SJSA1 (cell line): ENCODE results near the gene CD33. TPM values are rescaled to one million over a fixed set of nuclear protein-coding genes. Genes with fewer than 3 reads are reported as not detected.
"Not testable (repeated sequence)": the region's sequence is repeated elsewhere in the genome, so short reads cannot be mapped to it uniquely, and the experiment has no call there.

Experiments
- DNase-seq, 2 experiments: peaks; one replicate each; pipeline ENCODE4 v3.0.0-alpha.2; 2015 to 2020; ENCODE audit warnings: low spot score in 2 of 2, low read depth in 1 of 2
- H3K27ac ChIP-seq: fragments of 250-450 bp; sonication (Bioruptor Pico); 2 replicates; pipeline ENCODE4 v1.5.1; 2020; ENCODE audit warnings: mild to moderate bottlenecking, moderate library complexity
- H3K27me3 ChIP-seq: fragments of 250-450 bp; sonication (Bioruptor Pico); replicated peaks from 2 replicates; pipeline ENCODE4 v1.5.1; 2020; ENCODE audit warnings: mild to moderate bottlenecking, moderate library complexity
- H3K36me3 ChIP-seq: fragments of 250-450 bp; sonication (Bioruptor Pico); 2 replicates; pipeline ENCODE4 v1.5.1; 2020; ENCODE audit warnings: mild to moderate bottlenecking
- H3K4me1 ChIP-seq: fragments of 250-450 bp; sonication (Bioruptor Pico); replicated peaks from 2 replicates; pipeline ENCODE4 v1.6.1; 2021; ENCODE audit warnings: mild to moderate bottlenecking
- H3K4me3 ChIP-seq: fragments of 250-450 bp; sonication (Bioruptor Pico); 2 replicates; pipeline ENCODE4 v1.5.1; 2020; ENCODE audit warnings: mild to moderate bottlenecking
- H3K9me3 ChIP-seq: fragments of 250-450 bp; sonication (Bioruptor Pico); replicated peaks from 2 replicates; pipeline ENCODE4 v1.5.1; 2020; ENCODE audit warnings: mild to moderate bottlenecking
- total RNA-seq: library from RNA; depleted of rRNA; stranded (reverse); fragments of >200 nt; shearing (Covaris generic); gene quantifications from 2 replicates; pipeline ENCODE4 v1.2.3, GENCODE V29; 2014

Gene CD33
- total RNA-seq, 1 experiment from 2014 or later: not detected

DNA sequence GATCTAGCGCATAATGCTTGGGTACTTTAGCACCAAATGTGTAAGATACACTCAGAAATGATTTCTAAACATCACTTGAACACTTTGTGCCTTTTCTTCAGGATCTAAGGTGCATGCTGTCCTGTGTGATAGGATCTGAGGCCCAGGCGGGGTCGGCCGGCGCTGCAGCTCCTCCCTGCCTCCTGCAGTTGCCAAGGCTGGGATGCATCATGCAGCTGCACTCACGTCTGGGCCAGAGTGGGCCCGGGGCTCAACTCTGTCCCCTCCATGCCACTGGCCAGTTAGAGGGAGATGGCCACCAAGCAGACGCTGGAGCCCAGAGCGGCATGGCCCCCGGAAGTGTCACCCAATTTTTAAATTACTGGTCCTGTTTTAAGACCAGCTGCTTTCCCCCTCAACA is 29.3 kb upstream of the CD33 start:
- DNase-seq: no peak
- Histone ChIP-seq H3K4me1 (peaks cover 9% of the 10 kb centered on the region), H3K27ac (no peak overlapping the region), H3K4me3 (no peak overlapping the region), H3K9me3 (no peaks in the 10 kb centered on the region), H3K36me3 (no peaks in the 10 kb centered on the region), H3K27me3 (no peaks in the 10 kb centered on the region)

DNA sequence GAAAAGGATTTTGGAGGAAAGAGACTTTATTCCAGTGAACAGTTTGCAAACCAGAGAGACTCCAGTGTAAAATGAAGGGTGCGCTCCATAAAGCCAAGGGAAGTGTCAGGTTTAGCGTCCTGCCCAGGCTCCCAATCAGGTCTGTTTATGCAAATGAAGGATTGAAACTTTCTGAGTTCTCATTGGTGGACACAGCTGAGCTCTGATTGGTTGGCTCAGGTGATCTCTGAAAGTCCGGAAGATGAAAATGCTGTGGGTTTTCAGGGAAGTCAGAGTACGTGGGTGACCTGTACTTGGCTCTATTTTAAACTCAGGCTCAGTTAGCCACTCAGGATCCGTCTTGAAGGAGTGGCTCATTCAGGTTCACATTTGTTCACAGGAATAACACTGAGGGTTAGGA is 28.7 kb upstream of the CD33 start:
- no peak overlapping the region for H3K4me3 ChIP-seq
- no peaks in the 10 kb centered on the region for H3K27me3 ChIP-seq
- no peak for DNase-seq
- H3K36me3 ChIP-seq: no peaks in the 10 kb centered on the region
- H3K4me1 ChIP-seq: peaks cover 9% of the 10 kb centered on the region
- H3K27ac ChIP-seq: no peak overlapping the region
- H3K9me3 ChIP-seq: no peaks in the 10 kb centered on the region

GRCh38 chr19:51198641-51199040 is 26.2 kb upstream of the CD33 start:
- Histone ChIP-seq H3K9me3 (no peaks in the 10 kb centered on the region), H3K36me3 (no peaks in the 10 kb centered on the region), H3K27me3 (0 out of 2 replicates have a peak, but pooled peaks cover 5% of the 10 kb centered on the region), H3K4me1 (peaks cover 9% of the 10 kb centered on the region), H3K27ac (no peak overlapping the region), H3K4me3 (no peak overlapping the region)
- no peak for DNase-seq

DNA sequence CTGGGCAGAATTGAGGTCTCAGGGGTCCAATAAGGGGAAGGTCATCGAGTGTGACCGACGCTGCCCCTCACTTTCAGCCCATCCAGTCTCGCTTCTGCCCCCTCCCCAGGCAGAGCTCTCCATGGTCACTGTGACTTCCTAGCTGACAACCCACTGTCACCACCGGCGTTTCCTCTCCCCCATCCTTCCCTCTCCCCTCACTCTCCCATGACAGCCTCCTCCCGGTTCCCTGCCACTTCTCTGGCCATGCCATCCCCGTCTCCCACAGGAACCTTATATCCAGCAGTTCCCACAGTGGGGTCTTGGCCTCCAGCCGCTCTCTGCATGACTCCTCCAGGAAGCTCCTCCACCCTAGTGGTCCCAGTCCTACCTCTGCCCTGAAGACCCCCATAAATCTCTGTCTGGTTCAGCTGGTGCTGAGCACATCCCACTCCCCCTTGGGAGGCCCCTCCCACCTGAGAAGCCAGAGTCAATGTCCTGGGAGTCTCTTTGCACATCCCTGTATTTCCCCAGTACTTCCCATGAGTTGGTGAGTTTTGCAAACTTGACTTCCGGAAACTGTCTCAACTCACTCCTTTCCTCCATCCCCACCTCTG is 24.7 kb upstream of the CD33 start:
- no peaks in the 10 kb centered on the region for H3K9me3 ChIP-seq
- no peak overlapping the region for H3K27ac ChIP-seq
- H3K4me3 ChIP-seq: no peak overlapping the region
- DNase-seq: no peak
- H3K4me1 ChIP-seq: no peaks in the 10 kb centered on the region
- H3K36me3 ChIP-seq: no peaks in the 10 kb centered on the region
- H3K27me3 ChIP-seq: peaks cover 5% of the 10 kb centered on the region; the same call in 1 of the 2 replicates

GRCh38 chr19:51201712-51202111 is 23.2 kb upstream of the CD33 start:
- DNase-seq: no peak
- H3K4me1 ChIP-seq: no peaks in the 10 kb centered on the region
- H3K9me3 ChIP-seq: no peaks in the 10 kb centered on the region
- H3K27ac ChIP-seq: no peak overlapping the region
- H3K36me3 ChIP-seq: no peaks in the 10 kb centered on the region
- peaks cover 11% of the 10 kb centered on the region; the same call in 1 of the 2 replicates for H3K27me3 ChIP-seq
- H3K4me3 ChIP-seq: no peak overlapping the region

DNA sequence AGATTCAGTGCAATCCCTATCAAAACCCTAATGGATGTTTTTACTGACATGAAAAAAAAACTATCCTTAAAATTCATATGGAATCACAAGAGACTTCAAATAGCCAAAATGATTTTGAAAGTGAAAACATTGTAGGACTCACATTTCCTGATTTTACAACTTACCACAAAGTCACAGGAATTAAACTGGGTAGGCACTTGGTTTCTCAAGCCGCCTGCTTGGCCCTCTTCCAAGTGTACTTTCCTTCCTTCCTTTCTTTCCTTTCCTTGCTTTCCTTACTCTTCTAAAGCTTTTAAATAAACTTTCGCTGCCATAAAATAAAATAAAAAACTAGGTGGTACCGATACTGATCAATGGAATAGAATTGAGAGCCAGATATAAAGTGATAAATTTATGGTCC is 21.0 kb upstream of the CD33 start:
- peaks cover 11% of the 10 kb centered on the region; the same call in 1 of the 2 replicates for H3K27me3 ChIP-seq
- no peak overlapping the region for H3K27ac ChIP-seq
- no peak overlapping the region for H3K4me3 ChIP-seq
- no peak for DNase-seq
- H3K36me3 ChIP-seq: no peaks in the 10 kb centered on the region
- no peaks in the 10 kb centered on the region for H3K4me1 ChIP-seq
- H3K9me3 ChIP-seq: no peaks in the 10 kb centered on the region

DNA sequence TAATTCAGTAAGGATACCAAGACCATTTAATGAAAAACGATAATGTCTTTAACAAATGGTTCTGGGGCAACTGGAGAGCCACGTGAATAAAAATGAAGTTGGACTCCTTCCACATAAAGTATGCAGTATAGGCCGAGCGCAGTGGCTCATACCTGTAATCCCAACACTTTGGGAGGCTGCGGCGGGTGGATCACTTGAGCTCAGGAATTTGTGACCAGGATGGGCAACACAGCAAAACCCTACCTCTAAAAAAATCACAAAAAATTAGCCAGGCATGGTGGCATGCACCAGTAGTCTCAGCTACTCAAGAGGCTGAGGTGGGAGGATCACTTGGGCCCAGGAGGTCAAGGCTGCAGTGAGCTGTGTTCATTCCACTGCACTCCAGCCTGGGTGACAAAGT is 20.6 kb upstream of the CD33 start:
- Histone ChIP-seq H3K27me3 (peaks cover 11% of the 10 kb centered on the region; the same call in 1 of the 2 replicates), H3K9me3 (no peaks in the 10 kb centered on the region), H3K4me1 (no peaks in the 10 kb centered on the region), H3K4me3 (no peak overlapping the region), H3K36me3 (no peaks in the 10 kb centered on the region), H3K27ac (no peak overlapping the region)
- no peak for DNase-seq

DNA sequence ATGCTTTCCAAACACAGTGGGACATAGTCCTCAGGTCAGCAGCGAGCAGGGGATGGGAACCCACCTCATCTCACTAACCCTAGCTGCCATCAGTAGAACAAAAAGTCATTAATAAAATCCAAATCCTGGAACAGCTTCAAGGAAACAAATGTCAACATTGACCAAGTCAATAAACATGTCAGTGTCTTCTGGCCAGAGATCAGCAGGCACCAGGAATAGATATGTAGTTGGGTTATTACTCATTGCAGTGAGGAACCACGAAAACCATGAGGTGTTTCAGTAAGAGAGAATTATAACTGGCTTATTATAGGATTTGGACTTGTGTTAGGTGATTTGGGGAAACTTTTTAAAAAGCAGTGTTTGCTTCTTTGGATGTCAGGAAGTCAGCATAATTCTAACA is 17.1 kb upstream of the CD33 start:
- H3K4me1 ChIP-seq: no peaks in the 10 kb centered on the region
- no peak overlapping the region for H3K27ac ChIP-seq
- peaks cover 6% of the 10 kb centered on the region; the same call in 1 of the 2 replicates for H3K27me3 ChIP-seq
- H3K36me3 ChIP-seq: no peaks in the 10 kb centered on the region
- no peaks in the 10 kb centered on the region for H3K9me3 ChIP-seq
- no peak overlapping the region for H3K4me3 ChIP-seq
- no peak for DNase-seq

- no peak for DNase-seq
- peaks cover 6% of the 10 kb centered on the region; the same call in 1 of the 2 replicates for H3K27me3 ChIP-seq
- H3K4me3 ChIP-seq: no peak overlapping the region
- H3K4me1 ChIP-seq: no peaks in the 10 kb centered on the region
- no peaks in the 10 kb centered on the region for H3K36me3 ChIP-seq
- H3K27ac ChIP-seq: no peak overlapping the region
- H3K9me3 ChIP-seq: no peaks in the 10 kb centered on the region
Measured at GRCh38 chr19:51210191-51210784, 14.6 kb upstream of the CD33 start.

DNA sequence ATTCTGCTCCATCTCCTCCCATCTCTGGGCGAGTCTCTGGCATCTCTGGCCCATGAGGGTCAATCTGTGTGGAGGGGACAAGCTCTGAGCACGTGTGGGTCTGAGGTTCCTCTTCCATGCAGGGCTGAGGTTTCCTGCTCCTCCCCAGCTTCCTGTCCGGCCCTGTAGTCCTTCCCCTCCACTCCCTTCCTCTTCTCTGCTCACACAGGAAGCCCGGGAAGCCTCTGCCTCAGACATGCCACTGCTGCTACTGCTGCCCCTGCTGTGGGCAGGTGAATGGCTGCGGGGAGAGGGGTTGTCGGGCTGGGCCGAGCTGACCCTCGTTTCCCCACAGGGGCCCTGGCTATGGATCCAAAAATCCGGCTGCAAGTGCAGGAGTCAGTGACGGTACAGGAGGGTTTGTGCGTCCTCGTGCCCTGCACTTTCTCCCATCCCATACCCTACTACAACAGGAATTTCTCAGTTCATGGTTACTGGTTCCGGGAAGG is 14.0 kb upstream of the CD33 start:
- not testable (repeated sequence) for DNase-seq, H3K27ac ChIP-seq, H3K4me3 ChIP-seq, H3K27me3 ChIP-seq, H3K9me3 ChIP-seq, H3K36me3 ChIP-seq, H3K4me1 ChIP-seq

- DNase-seq: no peak
- H3K4me3 ChIP-seq: no peak overlapping the region
- no peak overlapping the region for H3K27ac ChIP-seq
- no peaks in the 10 kb centered on the region for H3K4me1 ChIP-seq
- H3K36me3 ChIP-seq: no peaks in the 10 kb centered on the region
- no peaks in the 10 kb centered on the region for H3K9me3 ChIP-seq
- H3K27me3 ChIP-seq: no peaks in the 10 kb centered on the region
Measured at GRCh38 chr19:51211833-51212232, 13.0 kb upstream of the CD33 start.

DNA sequence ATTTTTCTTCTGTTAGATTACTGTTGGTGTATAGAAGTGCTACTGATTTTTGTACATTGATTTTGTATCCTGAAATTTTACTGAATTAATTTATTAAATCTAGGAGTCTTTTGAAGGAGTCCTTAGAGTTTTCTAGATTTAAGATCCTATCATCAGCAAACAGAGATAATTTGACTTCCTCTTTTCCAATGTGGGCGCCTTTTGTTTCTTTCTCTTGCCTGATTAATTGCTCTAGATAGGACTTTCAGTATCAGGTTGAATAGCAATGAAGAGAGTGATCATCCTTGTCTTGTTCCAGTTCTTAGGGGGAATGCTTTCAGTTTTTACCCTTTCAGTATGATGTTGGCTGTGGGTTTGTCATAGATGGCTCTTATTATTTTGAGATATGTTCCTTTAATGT is 5.6 kb upstream of the CD33 start:
- H3K4me1 ChIP-seq: no peaks in the 10 kb centered on the region
- H3K9me3 ChIP-seq: no peaks in the 10 kb centered on the region
- H3K27me3 ChIP-seq: peaks cover 4% of the 10 kb centered on the region; the same call in 1 of the 2 replicates
- no peak overlapping the region for H3K27ac ChIP-seq
- H3K36me3 ChIP-seq: no peaks in the 10 kb centered on the region
- DNase-seq: no peak
- H3K4me3 ChIP-seq: no peak overlapping the region

DNA sequence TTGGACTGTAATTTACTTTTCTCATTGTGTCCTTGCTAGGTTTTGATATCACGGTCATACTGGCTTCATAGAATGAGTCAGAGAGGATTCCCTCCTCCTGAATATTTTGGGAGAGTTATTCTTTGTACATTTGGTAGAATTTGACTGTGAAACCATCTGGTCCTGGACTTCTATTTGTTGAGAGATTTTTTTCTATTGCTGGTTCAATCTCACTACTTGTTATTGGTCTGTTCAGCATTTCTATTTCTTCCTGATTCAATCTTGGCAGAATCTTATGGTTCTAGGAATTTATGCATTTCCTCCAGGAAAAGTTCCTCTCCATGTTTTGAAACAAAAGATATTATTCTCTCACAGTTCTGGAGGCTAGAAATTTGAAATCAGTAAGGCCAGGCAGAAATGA is 4.9 kb upstream of the CD33 start:
- Histone ChIP-seq H3K4me3 (no peak overlapping the region), H3K4me1 (no peaks in the 10 kb centered on the region), H3K27me3 (peaks cover 4% of the 10 kb centered on the region; the same call in 1 of the 2 replicates), H3K27ac (no peak overlapping the region), H3K36me3 (no peaks in the 10 kb centered on the region), H3K9me3 (no peaks in the 10 kb centered on the region)
- no peak for DNase-seq

DNA sequence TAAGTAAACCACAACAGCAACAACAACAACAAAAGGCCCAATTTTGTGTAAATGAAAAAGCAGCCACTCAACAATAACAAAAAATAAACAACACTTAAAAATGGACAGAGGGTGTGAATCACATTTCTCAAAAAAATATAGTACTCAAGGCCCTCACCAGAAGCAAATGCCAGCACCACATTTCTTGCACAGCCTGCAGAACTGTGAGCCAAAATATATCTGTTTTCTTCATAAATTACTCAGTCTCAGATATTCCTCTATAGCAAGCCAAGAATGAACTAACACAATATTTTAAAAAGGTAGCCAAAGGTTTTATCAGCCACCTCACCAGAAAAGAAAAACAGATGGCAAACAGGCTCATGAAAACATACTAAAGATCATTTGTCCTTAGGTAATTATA is 3.9 kb upstream of the CD33 start:
- Histone ChIP-seq H3K27me3 (peaks cover 4% of the 10 kb centered on the region; the same call in 1 of the 2 replicates), H3K36me3 (no peaks in the 10 kb centered on the region)
- no peak for DNase-seq

More for the DNA sequence above, 3.9 kb upstream of the CD33 start:
- H3K4me3 ChIP-seq: no peak overlapping the region
- no peak overlapping the region for H3K27ac ChIP-seq
- no peaks in the 10 kb centered on the region for H3K4me1 ChIP-seq
- H3K9me3 ChIP-seq: no peaks in the 10 kb centered on the region
